ENCODE data around the gene BOLA3.
A peak's percentile ranks its signal among the peaks of the same experiment; 100 is the strongest.
"Not testable (repeated sequence)": the region's sequence is repeated elsewhere in the genome, so short reads cannot be mapped to it uniquely, and the experiment has no call there.

The BOLA3 gene

GRCh38 chr2:74149570-74150319, 2.0 kb upstream of the BOLA3 start:
- no peak overlapping the region for H3K4me3 ChIP-seq (ENCODE audit: low read depth, low read length)

- H3K4me3 ChIP-seq (ENCODE audit: low read depth, low read length) = no peak overlapping the region
Measured at GRCh38 chr2:74149247-74149525, 1.5 kb upstream of the BOLA3 start.

- peak overlapping the region; percentile 87 for H3K4me3 ChIP-seq (ENCODE audit: low read depth, low read length)
Measured at GRCh38 chr2:74148457-74149246, 940 bp upstream of the BOLA3 start.

DNA sequence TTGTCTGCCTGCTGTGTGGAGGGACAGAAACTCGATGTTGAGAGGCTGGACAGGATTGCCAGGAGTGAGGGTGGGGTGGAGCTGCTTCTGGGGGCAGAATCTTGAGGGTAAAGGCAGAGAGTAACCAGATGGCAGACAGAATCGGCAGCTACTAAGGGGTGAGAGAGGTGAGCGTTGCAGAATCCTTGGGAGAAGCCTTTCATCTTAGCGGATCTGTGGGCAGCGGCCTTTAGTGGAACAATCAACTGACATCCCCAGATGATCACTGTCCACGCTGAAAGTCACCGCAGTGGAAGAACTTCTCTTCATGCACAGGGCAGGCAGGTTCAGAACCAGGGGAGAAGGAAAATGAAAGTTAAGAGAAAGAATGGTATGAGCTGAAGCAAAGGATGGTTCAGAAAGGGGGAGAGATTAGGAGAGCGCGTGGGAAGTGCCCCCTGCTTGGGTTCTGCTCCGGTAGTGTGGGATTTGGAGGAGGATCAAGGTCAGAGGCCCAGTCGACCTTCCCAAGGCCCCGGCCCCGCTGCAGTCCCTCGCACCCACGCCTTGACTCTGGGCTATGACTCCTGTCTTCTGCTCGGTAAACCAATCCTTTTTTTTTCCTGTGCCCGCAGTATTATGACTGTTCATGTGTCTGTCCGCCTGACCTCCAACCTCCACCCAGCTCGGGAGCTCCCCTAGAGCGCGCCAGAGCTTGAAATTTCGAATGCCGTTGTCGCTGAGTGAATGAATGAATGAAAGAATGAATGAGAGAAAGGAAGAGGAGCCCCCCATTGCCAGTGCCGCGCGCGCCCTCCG, 584 bp downstream of the BOLA3 start:
- peak overlapping the region; percentile 87 for H3K4me3 ChIP-seq (ENCODE audit: low read depth, low read length)

DNA sequence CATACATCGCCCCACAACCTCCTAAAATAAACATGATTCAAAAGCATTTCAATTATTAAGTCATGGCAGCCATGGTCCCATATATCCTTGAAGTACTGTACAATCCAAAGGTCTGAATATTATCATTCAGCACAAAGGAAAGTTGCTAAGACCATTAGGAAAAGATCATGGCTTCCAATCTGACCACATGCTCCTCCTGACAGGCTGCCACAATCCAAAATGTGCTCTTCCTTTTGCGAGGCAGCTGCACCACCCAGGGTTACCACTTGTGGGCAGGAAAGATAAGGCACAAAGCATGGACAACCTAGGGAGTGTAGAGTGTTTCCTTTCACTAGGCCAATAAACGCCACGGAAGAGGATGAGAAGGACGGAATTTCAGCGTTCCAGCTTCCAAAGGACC, 5.4 kb downstream of the BOLA3 start:
- no peak overlapping the region for H3K4me3 ChIP-seq (ENCODE audit: low read depth, low read length)

DNA sequence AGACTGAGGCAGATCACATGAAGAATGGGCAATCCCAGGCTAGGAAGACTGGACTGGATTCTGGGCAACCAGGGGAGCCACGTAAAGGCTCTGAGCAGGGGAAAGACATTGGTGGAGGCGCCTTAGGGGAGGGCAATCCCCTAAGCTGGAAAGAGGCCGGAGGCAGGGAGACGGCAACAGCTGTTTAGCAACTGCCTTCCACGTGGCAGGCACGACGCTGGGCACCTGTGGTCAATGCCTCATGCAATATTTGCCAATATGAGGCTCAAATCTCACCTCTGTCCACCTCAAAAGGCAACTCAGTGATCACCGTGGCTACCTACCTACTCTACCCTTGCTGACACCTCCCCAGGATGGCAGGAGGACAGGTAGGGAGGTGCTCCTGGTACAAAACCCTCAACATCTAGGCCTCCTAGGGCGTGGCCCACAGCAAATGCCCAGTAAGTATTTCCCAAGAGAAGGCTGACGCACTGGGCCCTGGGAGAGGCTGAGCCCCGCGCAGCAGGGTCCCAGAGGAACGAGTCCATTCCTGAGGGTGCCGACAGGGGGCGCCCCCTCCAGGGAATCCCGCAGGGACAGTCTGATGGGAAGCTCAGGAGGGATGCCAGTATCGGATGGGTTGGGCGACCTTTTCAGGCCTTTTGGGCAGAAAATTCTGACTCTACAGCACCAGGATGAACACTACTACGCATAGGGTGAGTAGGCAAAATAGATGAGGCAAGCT, 8.9 kb downstream of the BOLA3 start:
- no peak overlapping the region for H3K4me3 ChIP-seq (ENCODE audit: low read depth, low read length)

- H3K4me3 ChIP-seq (ENCODE audit: low read depth, low read length) = no peak overlapping the region
Measured at GRCh38 chr2:74137651-74138599, 9.8 kb downstream of the BOLA3 start.

- no peak overlapping the region for H3K4me3 ChIP-seq (ENCODE audit: low read depth, low read length)
Measured at GRCh38 chr2:74131901-74132300, 15.8 kb downstream of the BOLA3 start.

GRCh38 chr2:74130211-74130995, 17.3 kb downstream of the BOLA3 start:
- H3K4me3 ChIP-seq (ENCODE audit: low read depth, low read length) = no peak overlapping the region

DNA sequence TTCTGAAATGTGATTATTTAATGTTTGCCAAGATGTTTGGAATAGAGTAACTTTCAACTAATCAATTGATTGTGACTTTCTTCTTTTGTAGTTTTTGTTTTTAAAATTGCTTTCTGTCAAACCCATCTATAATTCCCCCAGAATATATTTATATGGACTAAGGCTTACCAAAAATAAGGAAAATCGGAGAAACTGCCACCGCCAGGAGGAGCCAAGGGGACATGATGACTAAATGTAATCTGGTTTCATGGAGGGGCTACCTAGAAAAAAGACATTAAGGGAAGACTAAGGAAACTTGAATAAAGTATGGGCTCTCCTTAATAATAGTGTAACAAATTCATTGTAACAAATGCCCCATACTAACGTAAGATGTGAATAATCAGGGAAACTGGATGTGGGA, 19.5 kb downstream of the BOLA3 start:
- H3K4me3 ChIP-seq (ENCODE audit: low read depth, low read length) = no peak overlapping the region

DNA sequence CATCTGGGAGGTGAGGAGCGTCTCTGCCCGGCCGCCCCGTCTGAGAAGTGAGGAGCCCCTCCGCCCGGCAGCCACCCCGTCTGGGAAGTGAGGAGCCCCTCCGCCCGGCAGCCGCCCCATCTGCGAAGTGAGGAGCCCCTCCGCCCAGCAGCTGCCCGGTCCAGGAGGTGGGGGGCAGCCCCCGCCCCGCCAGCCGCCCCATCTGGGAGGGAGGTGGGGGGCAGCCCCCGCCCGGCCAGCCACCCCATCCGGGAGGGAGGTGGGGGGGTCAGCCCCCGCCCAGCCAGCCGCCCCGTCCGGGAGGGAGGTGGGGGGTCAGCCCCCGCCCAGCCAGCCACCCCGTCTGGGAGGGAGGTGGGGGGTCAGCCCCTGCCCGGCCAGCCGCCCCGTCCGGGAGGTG, 23.8 kb downstream of the BOLA3 start:
- H3K4me3 ChIP-seq (ENCODE audit: low read depth, low read length) = not testable (repeated sequence)

- not testable (repeated sequence) for H3K4me3 ChIP-seq (ENCODE audit: low read depth, low read length)
Measured at GRCh38 chr2:74121846-74122245, 25.9 kb downstream of the BOLA3 start.

GRCh38 chr2:74119912-74120825, 27.5 kb downstream of the BOLA3 start:
- H3K4me3 ChIP-seq (ENCODE audit: low read depth, low read length) = peak overlapping the region; percentile 81

- no peak overlapping the region for H3K4me3 ChIP-seq (ENCODE audit: low read depth, low read length)
Measured at GRCh38 chr2:74119339-74119738, 28.4 kb downstream of the BOLA3 start.

DNA sequence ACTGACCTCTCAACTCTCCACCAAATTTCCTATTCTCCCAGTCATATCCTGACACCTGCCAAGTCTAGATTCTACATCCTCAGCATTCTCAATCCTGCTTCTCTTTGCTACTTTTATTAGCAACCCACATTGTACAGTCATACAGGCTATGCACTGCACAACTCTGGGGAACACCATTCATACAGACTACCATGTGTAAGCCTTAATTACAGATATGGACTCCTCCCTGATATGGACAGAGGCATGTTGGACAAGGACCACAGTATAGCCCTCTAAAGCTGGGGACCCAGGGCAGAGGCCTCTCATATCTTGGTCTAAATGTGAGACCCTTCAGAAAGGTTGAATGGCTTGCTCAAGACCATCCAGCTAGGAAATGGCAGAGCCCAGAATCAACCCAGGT, 36.3 kb downstream of the BOLA3 start:
- H3K4me3 ChIP-seq (ENCODE audit: low read depth, low read length) = no peak overlapping the region

- H3K4me3 ChIP-seq (ENCODE audit: low read depth, low read length) = no peak overlapping the region
Measured at GRCh38 chr2:74110537-74110936, 37.2 kb downstream of the BOLA3 start.

GRCh38 chr2:74109551-74109950, 38.2 kb downstream of the BOLA3 start:
- no peak overlapping the region for H3K4me3 ChIP-seq (ENCODE audit: low read depth, low read length)

DNA sequence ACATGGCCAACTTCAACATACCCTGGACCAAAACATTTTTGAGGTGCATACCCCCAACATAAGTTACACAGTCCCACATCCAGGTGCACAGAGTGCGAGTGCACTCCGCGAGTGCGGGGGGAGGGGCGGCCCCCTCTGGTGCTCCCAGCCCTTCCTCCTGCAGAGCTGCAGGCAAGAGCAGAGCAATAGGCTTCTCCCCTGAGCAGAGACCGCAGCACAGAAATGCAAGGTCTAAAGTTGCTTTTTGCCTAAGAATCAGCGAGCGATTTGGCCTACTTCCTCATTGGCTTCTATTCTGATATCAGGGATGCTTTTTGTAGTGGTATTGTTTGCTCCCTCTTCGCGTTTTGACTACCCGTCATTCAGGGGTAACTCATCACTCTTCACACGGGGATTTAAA, 40.6 kb downstream of the BOLA3 start:
- H3K4me3 ChIP-seq (ENCODE audit: low read depth, low read length) = no peak overlapping the region

Data from iPS-11a (cell line).